Neural progenitor cell (in vitro differentiated cells): ENCODE results near the gene ITGA3.

ENCODE experiments used
- CTCF ChIP-seq: fragments of 200-600 bp; sonication (generic); IDR thresholded peaks from 2 replicates; pipeline ENCODE4 v1.5.1; 2017; ENCODE audit warnings: antibody characterized with exemption, mild to moderate bottlenecking
- EZH2 ChIP-seq: fragments of 200-600 bp; sonication (generic); IDR thresholded peaks from 2 replicates; pipeline ENCODE4 v1.6.1; 2017; ENCODE audit warnings: antibody characterized with exemption, mild to moderate bottlenecking, moderate library complexity
- EZH2phosphoT487 ChIP-seq: fragments of 200-600 bp; sonication (generic); IDR thresholded peaks from 2 replicates; pipeline ENCODE4 v1.6.1; 2017; ENCODE audit warnings: antibody characterized with exemption

GRCh38 chr17:50127697-50128361 is 71.9 kb downstream of the ITGA3 start:
- TF ChIP-seq CTCF (no peak), EZH2 (no peak), EZH2phosphoT487 (no peak)
